Astrocyte of the cerebellum (primary cell): ENCODE results near the gene TRAPPC2.

Source experiments
- DNase-seq: peaks from one replicate; pipeline ENCODE4 v3.0.0-alpha.2; 2011; ENCODE audit warnings: low read depth
- H3K4me3 ChIP-seq: 2 replicates; pipeline ENCODE4 v1.5.1; 2011; ENCODE audit warnings: mild to moderate bottlenecking, low read depth, low read length, moderate library complexity
- in situ Hi-C: cut with HindIII; loops from 2 replicates; pipeline ENCODE4 v1.10.0; 2017; ENCODE audit warnings: low sequenced_read_pairs
- TF ChIP-seq, protein P1 (sequence below): IDR thresholded peaks from 2 replicates; pipeline ENCODE4 v1.5.1; 2012; ENCODE audit warnings: low read length, low read depth, moderate library complexity, mild to moderate bottlenecking; ENCODE audit errors: missing control alignments

TRAPPC2 gene

GRCh38 chrX:13734278-13735172, at the start of gene TRAPPC2, which contains the start of gene OFD1:
Gene TRAPPC2 (minus strand): TSS chrX:13734620. CDS start chrX:13719963, 14,657 bp downstream.
Gene OFD1 (plus strand): TSS chrX:13734748. CDS start chrX:13735072, 324 bp downstream.
- H3K4me3 ChIP-seq: peak within 1 kb of the TSS; percentile 71
- DNase-seq: peak; percentile 91
- in situ Hi-C loops: no loop called here
- TF ChIP-seq, protein P1, sequence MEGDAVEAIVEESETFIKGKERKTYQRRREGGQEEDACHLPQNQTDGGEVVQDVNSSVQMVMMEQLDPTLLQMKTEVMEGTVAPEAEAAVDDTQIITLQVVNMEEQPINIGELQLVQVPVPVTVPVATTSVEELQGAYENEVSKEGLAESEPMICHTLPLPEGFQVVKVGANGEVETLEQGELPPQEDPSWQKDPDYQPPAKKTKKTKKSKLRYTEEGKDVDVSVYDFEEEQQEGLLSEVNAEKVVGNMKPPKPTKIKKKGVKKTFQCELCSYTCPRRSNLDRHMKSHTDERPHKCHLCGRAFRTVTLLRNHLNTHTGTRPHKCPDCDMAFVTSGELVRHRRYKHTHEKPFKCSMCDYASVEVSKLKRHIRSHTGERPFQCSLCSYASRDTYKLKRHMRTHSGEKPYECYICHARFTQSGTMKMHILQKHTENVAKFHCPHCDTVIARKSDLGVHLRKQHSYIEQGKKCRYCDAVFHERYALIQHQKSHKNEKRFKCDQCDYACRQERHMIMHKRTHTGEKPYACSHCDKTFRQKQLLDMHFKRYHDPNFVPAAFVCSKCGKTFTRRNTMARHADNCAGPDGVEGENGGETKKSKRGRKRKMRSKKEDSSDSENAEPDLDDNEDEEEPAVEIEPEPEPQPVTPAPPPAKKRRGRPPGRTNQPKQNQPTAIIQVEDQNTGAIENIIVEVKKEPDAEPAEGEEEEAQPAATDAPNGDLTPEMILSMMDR: no peak

GRCh38 chrX:13780868-13781427, 46.5 kb upstream of the TRAPPC2 start:
- TF ChIP-seq, protein P1: no peak
- H3K4me3 ChIP-seq: no peak overlapping the region
- in situ Hi-C loops: no loop called here
- DNase-seq: no peak

DNA sequence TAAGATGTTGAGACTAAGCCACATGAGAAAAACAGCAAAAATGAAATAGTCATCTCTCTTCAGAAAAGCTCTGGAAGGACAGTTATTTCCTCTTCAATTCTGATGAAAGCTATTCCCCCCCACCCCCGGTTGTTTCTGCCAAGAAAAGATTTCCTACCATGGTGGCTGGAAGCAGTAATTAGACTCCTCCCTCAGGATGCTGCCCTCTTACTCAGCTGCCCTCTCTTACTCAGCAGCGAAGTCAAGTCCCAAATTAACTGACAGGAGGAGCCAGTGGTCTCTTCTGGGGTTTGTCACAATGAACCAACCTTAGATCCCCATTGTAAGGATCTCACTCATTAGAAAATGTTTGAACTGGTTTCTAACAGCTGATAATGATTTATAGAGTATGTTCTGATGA, 44.5 kb upstream of the TRAPPC2 start:
- in situ Hi-C loops: no loop called here
- no peak overlapping the region for H3K4me3 ChIP-seq
- TF ChIP-seq, protein P1: no peak
- DNase-seq: no peak

DNA sequence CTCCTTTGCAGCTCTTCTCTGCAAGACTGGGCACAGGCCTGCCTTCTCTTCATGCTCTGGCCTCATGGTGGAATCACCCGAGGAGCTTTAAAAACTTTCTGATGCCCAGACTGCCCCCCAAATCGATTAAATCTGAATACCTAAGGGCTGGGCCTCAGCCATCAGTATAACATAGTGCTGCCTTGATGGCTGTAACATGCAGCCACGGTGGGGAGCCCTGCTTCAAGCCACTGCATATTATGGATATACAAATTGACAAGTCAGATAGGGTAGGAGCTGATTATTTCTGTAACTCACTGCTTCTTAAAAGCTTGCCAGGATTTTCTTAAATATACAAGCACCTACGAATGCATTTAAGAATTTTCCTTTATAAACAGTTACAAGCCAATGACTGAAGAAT, 42.0 kb upstream of the TRAPPC2 start:
- TF ChIP-seq, protein P1: no peak
- no peak overlapping the region for H3K4me3 ChIP-seq
- in situ Hi-C loops: no loop called here

DNA sequence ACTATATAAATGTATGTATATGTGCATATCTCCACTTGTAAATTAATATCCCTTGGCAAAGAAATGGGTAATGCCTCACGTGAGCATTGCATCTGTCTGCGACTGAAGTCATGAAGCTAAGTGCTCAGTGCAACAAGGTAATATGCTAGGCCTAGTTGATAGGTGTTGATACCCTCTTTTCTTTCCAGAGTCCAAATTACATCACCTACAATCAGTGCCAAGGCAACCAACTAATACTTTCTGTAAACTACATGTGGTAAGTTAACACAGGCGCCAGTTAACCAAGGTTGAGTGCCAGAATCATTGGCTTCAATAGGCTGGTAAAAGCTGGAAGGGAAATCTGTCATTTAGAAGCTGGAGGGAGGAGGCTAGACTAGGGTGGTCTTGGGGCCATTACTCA, 41.4 kb upstream of the TRAPPC2 start:
- TF ChIP-seq, protein P1: no peak
- DNase-seq: no peak
- no peak overlapping the region for H3K4me3 ChIP-seq
- in situ Hi-C loops: no loop called here

More for the DNA sequence above, 42.0 kb upstream of the TRAPPC2 start:
- DNase-seq: no peak

- DNase-seq: no peak
- in situ Hi-C loops: no loop called here
- TF ChIP-seq, protein P1: no peak
- no peak overlapping the region for H3K4me3 ChIP-seq
Measured at GRCh38 chrX:13774696-13775095, 40.3 kb upstream of the TRAPPC2 start.
